Ovary (tissue), 3 donors: ENCODE measurements around the gene ZNF184.

ENCODE experiments used
- POLR2A ChIP-seq: fragments of 450-650 bp; IDR thresholded peaks from one replicate; pipeline ENCODE4 v1.6.1; 2017; ENCODE audit warnings: antibody characterized with exemption, mild to moderate bottlenecking, moderate library complexity
- TF ChIP-seq, protein P1 (sequence below), 3 donors: fragments of 450-650 bp in 2 of 3; fragments of 200-600 bp in 1 of 3; IDR thresholded peaks; one replicate each; pipeline versions ENCODE4 v1.5.1 to v1.8.0; 2016 to 2022; ENCODE audit warnings: antibody characterized with exemption in 3 of 3, mild to moderate bottlenecking in 1 of 3
- donor health status: DM: no; HTN: no; CAD: no.

DNA sequence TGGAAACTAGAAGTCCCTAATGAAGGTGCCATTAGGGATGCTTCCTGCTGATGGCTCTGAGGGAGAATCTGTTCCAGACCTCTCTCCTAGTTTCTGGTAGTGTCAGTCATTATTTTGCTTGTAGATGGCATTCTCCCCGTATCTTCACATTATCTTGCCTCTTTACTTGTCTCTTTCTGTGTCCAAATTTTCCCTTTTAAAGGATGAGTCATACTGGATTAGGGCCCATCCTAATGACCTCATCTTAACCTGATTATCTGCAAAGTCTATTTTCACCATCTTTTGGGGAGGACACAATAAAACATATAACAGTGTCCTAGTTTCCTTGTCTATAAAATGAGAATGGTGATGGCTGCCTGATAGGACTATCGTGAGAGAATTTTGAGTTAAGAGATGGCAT is 57.0 kb downstream of the ZNF184 start:
- TF ChIP-seq POLR2A = no peak
- TF ChIP-seq, protein P1, sequence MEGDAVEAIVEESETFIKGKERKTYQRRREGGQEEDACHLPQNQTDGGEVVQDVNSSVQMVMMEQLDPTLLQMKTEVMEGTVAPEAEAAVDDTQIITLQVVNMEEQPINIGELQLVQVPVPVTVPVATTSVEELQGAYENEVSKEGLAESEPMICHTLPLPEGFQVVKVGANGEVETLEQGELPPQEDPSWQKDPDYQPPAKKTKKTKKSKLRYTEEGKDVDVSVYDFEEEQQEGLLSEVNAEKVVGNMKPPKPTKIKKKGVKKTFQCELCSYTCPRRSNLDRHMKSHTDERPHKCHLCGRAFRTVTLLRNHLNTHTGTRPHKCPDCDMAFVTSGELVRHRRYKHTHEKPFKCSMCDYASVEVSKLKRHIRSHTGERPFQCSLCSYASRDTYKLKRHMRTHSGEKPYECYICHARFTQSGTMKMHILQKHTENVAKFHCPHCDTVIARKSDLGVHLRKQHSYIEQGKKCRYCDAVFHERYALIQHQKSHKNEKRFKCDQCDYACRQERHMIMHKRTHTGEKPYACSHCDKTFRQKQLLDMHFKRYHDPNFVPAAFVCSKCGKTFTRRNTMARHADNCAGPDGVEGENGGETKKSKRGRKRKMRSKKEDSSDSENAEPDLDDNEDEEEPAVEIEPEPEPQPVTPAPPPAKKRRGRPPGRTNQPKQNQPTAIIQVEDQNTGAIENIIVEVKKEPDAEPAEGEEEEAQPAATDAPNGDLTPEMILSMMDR (IDR thresholded peaks at IDR 0.05) = no peak
